GM21360 (cell line): ENCODE data around the gene PTGDS.

Source experiments
- ATAC-seq: cut with Tn5 transposase; IDR thresholded peaks from one replicate; pipeline ENCODE4 v1.9.1; 2021; ENCODE audit warnings: mild to moderate bottlenecking, moderate library complexity; ENCODE audit not compliant: unreplicated experiment

The PTGDS gene

GRCh38 chr9:137020771-137021567 is 43.7 kb downstream of the PTGDS start:
- no peak for ATAC-seq

GRCh38 chr9:137021568-137021978 is 44.3 kb downstream of the PTGDS start:
- ATAC-seq: no peak

- ATAC-seq: no peak
Measured at GRCh38 chr9:137021979-137022661, 44.8 kb downstream of the PTGDS start.

- ATAC-seq: no peak
Measured at GRCh38 chr9:137022662-137023008, 45.3 kb downstream of the PTGDS start.

- ATAC-seq: no peak
Measured at GRCh38 chr9:137023157-137023556, 45.9 kb downstream of the PTGDS start.

GRCh38 chr9:137023583-137023991 is 46.3 kb downstream of the PTGDS start:
- no peak for ATAC-seq

- ATAC-seq: no peak
Measured at GRCh38 chr9:137025517-137025966, 48.2 kb downstream of the PTGDS start.

- no peak for ATAC-seq
Measured at GRCh38 chr9:137026384-137026783, 49.1 kb downstream of the PTGDS start.

- no peak for ATAC-seq
Measured at GRCh38 chr9:137026828-137027227, 49.5 kb downstream of the PTGDS start.

- ATAC-seq: no peak
Measured at GRCh38 chr9:137027369-137028262, 50.3 kb downstream of the PTGDS start, which contains the start of gene ABCA2. Gene ABCA2 (minus strand): TSS chr9:137028237. CDS start chr9:137028140, 97 bp downstream.

GRCh38 chr9:137028263-137029057 is 51.2 kb downstream of the PTGDS start:
- ATAC-seq: no peak

GRCh38 chr9:137029058-137029936 is 52.0 kb downstream of the PTGDS start:
- no peak for ATAC-seq

- ATAC-seq: no peak
Measured at GRCh38 chr9:137030006-137030405, 52.7 kb downstream of the PTGDS start.

GRCh38 chr9:137030538-137031527 is 53.5 kb downstream of the PTGDS start:
- ATAC-seq: no peak
